Astrocyte (in vitro differentiated cells and primary cell): ENCODE data around the gene CDYL. TPM values are rescaled to one million over a fixed set of nuclear protein-coding genes. Genes with fewer than 3 reads are reported as not detected.

Experiments used
- DNase-seq: peaks from one replicate; pipeline ENCODE4 v3.0.0-alpha.2; 2010; ENCODE audit warnings: low read depth
- FAIRE-seq: peaks from 2 replicates; lab custom pipeline; 2011; peaks lifted over from hg19 to GRCh38; lab: Jason Lieb, UNC
- H2AFZ ChIP-seq: 2 replicates; pipeline ENCODE4 v1.6.0; 2012; ENCODE audit warnings: low read depth, low read length, inconsistent platforms
- H3K27ac ChIP-seq: 2 replicates; pipeline ENCODE4 v1.5.1; 2011; ENCODE audit warnings: low read depth, low read length, inconsistent platforms
- H3K27me3 ChIP-seq: 2 replicates; pipeline ENCODE4 v1.6.0; 2011; ENCODE audit warnings: low read length, inconsistent platforms; ENCODE audit not compliant: insufficient read depth
- H3K36me3 ChIP-seq: 2 replicates; pipeline ENCODE4 v1.5.1; 2011; ENCODE audit warnings: low read length, inconsistent platforms; ENCODE audit not compliant: insufficient read depth
- H3K4me1 ChIP-seq: 2 replicates; pipeline ENCODE4 v1.5.1; 2011; ENCODE audit warnings: low read length, inconsistent platforms; ENCODE audit not compliant: insufficient read depth
- H3K4me2 ChIP-seq: 2 replicates; pipeline ENCODE4 v1.6.0; 2012; ENCODE audit warnings: low read length, inconsistent platforms
- H3K4me3 ChIP-seq: 2 replicates; pipeline ENCODE4 v1.5.1; 2011; ENCODE audit warnings: low read depth, mild to moderate bottlenecking, low read length, inconsistent platforms; ENCODE audit not compliant: insufficient read depth
- H3K79me2 ChIP-seq: 2 replicates; pipeline ENCODE4 v1.6.0; 2012; ENCODE audit warnings: mild to moderate bottlenecking, low read length, inconsistent platforms; ENCODE audit not compliant: insufficient read depth
- H3K9ac ChIP-seq: 2 replicates; pipeline ENCODE4 v1.6.0; 2012; ENCODE audit warnings: mild to moderate bottlenecking, low read length, inconsistent platforms
- H3K9me3 ChIP-seq: 2 replicates; pipeline ENCODE4 v1.5.1; 2012; ENCODE audit warnings: low read depth, mild to moderate bottlenecking, low read length, inconsistent platforms; ENCODE audit not compliant: insufficient read depth
- H4K20me1 ChIP-seq: 2 replicates; pipeline ENCODE4 v1.6.0; 2012; ENCODE audit warnings: low read length, inconsistent platforms; ENCODE audit not compliant: insufficient read depth
- H3K27ac Mint-ChIP-seq: one replicate; pipeline ENCODE4 v1.8.0; 2021; ENCODE audit warnings: mild to moderate bottlenecking, mixed read lengths; ENCODE audit not compliant: unreplicated experiment
- H3K27me3 Mint-ChIP-seq: one replicate; pipeline ENCODE4 v1.8.0; 2021; ENCODE audit warnings: low read depth, mixed read lengths; ENCODE audit not compliant: unreplicated experiment
- H3K36me3 Mint-ChIP-seq: one replicate; pipeline ENCODE4 v1.8.0; 2021; ENCODE audit warnings: low read depth, mixed read lengths; ENCODE audit not compliant: unreplicated experiment
- H3K4me1 Mint-ChIP-seq: one replicate; pipeline ENCODE4 v1.8.0; 2021; ENCODE audit warnings: low read depth, mixed read lengths; ENCODE audit not compliant: unreplicated experiment
- H3K4me3 Mint-ChIP-seq: one replicate; pipeline ENCODE4 v1.8.0; 2021; ENCODE audit warnings: mild to moderate bottlenecking, moderate library complexity, mixed read lengths; ENCODE audit not compliant: unreplicated experiment
- H3K9me3 Mint-ChIP-seq: one replicate; pipeline ENCODE4 v1.8.0; 2021; ENCODE audit warnings: mild to moderate bottlenecking, mixed read lengths; ENCODE audit not compliant: unreplicated experiment
- EZH2 ChIP-seq: IDR thresholded peaks from 2 replicates; pipeline ENCODE4 v1.6.1; 2012; ENCODE audit warnings: mild to moderate bottlenecking, low read length, inconsistent platforms; ENCODE audit not compliant: insufficient read depth
- total RNA-seq: library from RNA; stranded (reverse); gene quantifications from 2 replicates; pipeline ENCODE4 v1.2.1, GENCODE V29; 2021
- TF ChIP-seq, protein P1 (sequence below): IDR thresholded peaks from 2 replicates; pipeline ENCODE4 v1.5.1; 2011; ENCODE audit warnings: low read depth, mild to moderate bottlenecking, inconsistent platforms, low read length, moderate library complexity; ENCODE audit not compliant: insufficient read depth

Gene CDYL
- total RNA-seq, 1 donor from 2014 or later = 87.1 TPM

DNA sequence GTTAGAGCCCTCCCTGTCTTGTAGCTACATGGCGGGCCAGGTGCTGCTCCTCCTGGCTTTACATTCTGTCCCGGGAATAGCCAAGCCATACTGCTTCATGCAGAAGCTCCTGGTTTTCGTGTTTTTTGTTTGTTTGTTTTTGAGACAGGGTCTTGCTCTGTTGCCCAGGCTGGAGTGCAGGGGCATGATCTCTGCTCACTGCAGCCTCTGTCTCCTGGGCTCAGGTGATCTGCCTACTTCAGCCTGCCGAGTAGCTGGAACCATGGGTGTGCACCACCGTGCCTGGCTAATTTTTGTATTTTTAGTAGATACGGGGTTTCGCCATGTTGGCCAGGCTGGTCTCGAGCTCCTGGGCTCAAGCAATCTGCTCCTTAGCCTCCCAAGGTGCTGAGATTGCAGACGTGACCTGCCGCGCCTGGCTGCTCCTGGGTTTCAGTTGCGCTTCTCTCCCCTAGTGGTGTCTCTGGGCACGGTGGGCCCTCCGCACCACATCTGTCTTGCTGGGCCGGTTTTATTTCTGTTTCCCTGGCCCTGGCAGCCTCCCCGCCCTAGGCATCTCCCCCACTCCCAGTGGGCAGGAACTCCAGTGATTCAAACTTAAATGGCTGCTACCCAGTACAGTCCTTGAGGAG lies 12.9 kb downstream of the CDYL start:
- H4K20me1 ChIP-seq = peaks cover 90% of the 10 kb centered on the region
- Mint-ChIP-seq H3K4me3 (no peak overlapping the region), H3K27ac (no peak overlapping the region), H3K9me3 (peaks cover 3% of the 10 kb centered on the region), H3K27me3 (no peaks in the 10 kb centered on the region), H3K4me1 (peaks cover 35% of the 10 kb centered on the region), H3K36me3 (peaks cover 11% of the 10 kb centered on the region)
- H3K27me3 ChIP-seq = no peaks in the 10 kb centered on the region
- FAIRE-seq (no peak), DNase-seq (no peak)
- no peaks in the 10 kb centered on the region for H3K9me3 ChIP-seq
- H3K9ac ChIP-seq = no peak overlapping the region
- H3K79me2 ChIP-seq = peaks cover 96% of the 10 kb centered on the region
- no peak for TF ChIP-seq EZH2
- TF ChIP-seq, protein P1, sequence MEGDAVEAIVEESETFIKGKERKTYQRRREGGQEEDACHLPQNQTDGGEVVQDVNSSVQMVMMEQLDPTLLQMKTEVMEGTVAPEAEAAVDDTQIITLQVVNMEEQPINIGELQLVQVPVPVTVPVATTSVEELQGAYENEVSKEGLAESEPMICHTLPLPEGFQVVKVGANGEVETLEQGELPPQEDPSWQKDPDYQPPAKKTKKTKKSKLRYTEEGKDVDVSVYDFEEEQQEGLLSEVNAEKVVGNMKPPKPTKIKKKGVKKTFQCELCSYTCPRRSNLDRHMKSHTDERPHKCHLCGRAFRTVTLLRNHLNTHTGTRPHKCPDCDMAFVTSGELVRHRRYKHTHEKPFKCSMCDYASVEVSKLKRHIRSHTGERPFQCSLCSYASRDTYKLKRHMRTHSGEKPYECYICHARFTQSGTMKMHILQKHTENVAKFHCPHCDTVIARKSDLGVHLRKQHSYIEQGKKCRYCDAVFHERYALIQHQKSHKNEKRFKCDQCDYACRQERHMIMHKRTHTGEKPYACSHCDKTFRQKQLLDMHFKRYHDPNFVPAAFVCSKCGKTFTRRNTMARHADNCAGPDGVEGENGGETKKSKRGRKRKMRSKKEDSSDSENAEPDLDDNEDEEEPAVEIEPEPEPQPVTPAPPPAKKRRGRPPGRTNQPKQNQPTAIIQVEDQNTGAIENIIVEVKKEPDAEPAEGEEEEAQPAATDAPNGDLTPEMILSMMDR = no peak
- H3K27ac ChIP-seq = no peak overlapping the region
- no peak overlapping the region for H3K4me2 ChIP-seq
- H3K4me1 ChIP-seq = no peaks in the 10 kb centered on the region
- H3K4me3 ChIP-seq = no peak overlapping the region
- H2AFZ ChIP-seq = no peak overlapping the region
- H3K36me3 ChIP-seq = no peaks in the 10 kb centered on the region

DNA sequence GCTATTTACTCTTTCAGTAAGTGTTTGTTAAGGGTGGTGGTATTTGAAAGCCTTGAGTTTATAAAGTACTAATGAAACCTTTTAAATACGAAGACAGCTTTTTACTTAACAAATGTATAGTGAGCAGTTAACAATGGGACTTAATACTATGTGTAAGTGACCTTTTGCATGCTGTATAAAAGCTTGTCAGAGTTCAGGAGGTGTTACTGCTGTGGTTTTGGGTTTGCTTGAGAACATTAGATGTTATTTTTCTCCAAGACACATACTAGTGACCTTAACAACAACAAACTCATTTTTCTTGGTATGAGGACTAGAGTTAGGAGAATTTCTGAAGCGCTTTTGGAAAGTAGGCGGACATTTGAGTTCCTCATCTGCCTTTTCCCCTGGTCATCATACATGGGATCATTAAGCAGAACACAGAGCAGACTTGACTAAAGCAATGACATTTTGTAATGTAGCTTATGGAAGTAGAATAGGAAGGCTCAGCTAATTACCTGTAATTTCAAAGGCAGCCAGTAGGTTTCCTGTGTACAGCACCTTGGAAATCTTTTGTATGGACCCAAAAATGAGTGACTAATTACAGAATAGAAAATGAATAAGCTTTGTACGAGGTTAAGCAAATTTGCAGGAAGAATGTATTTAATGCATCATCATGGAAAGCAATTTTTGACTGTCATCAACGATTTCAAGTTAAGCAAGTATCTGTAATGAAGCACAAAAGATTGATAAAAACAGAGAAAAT lies 14.1 kb downstream of the CDYL start:
- no peak overlapping the region for H3K9ac ChIP-seq
- Mint-ChIP-seq H3K4me3 (no peak overlapping the region), H3K27me3 (no peaks in the 10 kb centered on the region), H3K27ac (peak overlapping the region; percentile 27), H3K36me3 (peaks cover 6% of the 10 kb centered on the region), H3K9me3 (no peaks in the 10 kb centered on the region), H3K4me1 (peaks cover 35% of the 10 kb centered on the region)
- H3K9me3 ChIP-seq = no peaks in the 10 kb centered on the region
- H3K4me3 ChIP-seq = no peak overlapping the region
- TF ChIP-seq, protein P1 = peak; percentile 25
- no peak for TF ChIP-seq EZH2
- H3K36me3 ChIP-seq = no peaks in the 10 kb centered on the region
- H4K20me1 ChIP-seq = peaks cover 86% of the 10 kb centered on the region
- no peaks in the 10 kb centered on the region for H3K27me3 ChIP-seq
- FAIRE-seq (no peak), DNase-seq (no peak)
- peaks cover 96% of the 10 kb centered on the region for H3K79me2 ChIP-seq
- no peak overlapping the region for H3K27ac ChIP-seq
- no peak overlapping the region for H3K4me2 ChIP-seq
- no peak overlapping the region for H2AFZ ChIP-seq
- H3K4me1 ChIP-seq = no peaks in the 10 kb centered on the region
